ENCODE results near the gene TRANK1. TPM values are rescaled to one million over a fixed set of nuclear protein-coding genes. Genes with fewer than 3 reads are reported as not detected.
"Not testable (repeated sequence)": the region's sequence is repeated elsewhere in the genome, so short reads cannot be mapped to it uniquely, and the experiment has no call there.

Gene TRANK1
- total RNA-seq, 4 donors from 2014 or later, result 9.4 to 31.5 (median 14.6) TPM

GRCh38 chr3:36943601-36944000, 1.3 kb downstream of the TRANK1 start:
- TF ChIP-seq CTCF (IDR thresholded peaks at IDR 0.05), result no peak
- no peak for DNase-seq (ENCODE audit: low spot score)
- ATAC-seq (ENCODE audit: low FRiP score), result no peak

GRCh38 chr3:36942638-36943248, 2.1 kb downstream of the TRANK1 start:
- ATAC-seq (ENCODE audit: low FRiP score) (no peak), DNase-seq (ENCODE audit: low spot score) (no peak)
- TF ChIP-seq CTCF (IDR thresholded peaks at IDR 0.05), result no peak

- no peak for ATAC-seq (ENCODE audit: low FRiP score)
These were observed 3.2 kb downstream of the TRANK1 start for GRCh38 chr3:36941658-36942057.

GRCh38 chr3:36941162-36941561, 3.7 kb downstream of the TRANK1 start:
- DNase-seq (ENCODE audit: low spot score) (no peak), ATAC-seq (ENCODE audit: low FRiP score) (no peak)
- TF ChIP-seq CTCF (IDR thresholded peaks at IDR 0.05), result no peak

More at GRCh38 chr3:36941658-36942057, 3.2 kb downstream of the TRANK1 start:
- TF ChIP-seq CTCF (IDR thresholded peaks at IDR 0.05), result no peak
- DNase-seq (ENCODE audit: low spot score), result no peak

- no peak for TF ChIP-seq CTCF (IDR thresholded peaks at IDR 0.05)
- ATAC-seq (ENCODE audit: low FRiP score) (no peak), DNase-seq (ENCODE audit: low spot score) (no peak)
These were observed 7.4 kb downstream of the TRANK1 start for GRCh38 chr3:36937492-36937891.

GRCh38 chr3:36933540-36934296, 11.1 kb downstream of the TRANK1 start:
- no peak for TF ChIP-seq CTCF (IDR thresholded peaks at IDR 0.05)
- DNase-seq (ENCODE audit: low spot score) (no peak), ATAC-seq (ENCODE audit: low FRiP score) (no peak)

GRCh38 chr3:36931424-36931823, 13.4 kb downstream of the TRANK1 start:
- not testable (repeated sequence) for DNase-seq (ENCODE audit: low spot score); ATAC-seq (ENCODE audit: low FRiP score)

Data from omental fat pad (tissue), 4 donors.